Panc1 (cell line): ENCODE results near the gene CLINT1. TPM values are rescaled to one million over a fixed set of nuclear protein-coding genes. Genes with fewer than 3 reads are reported as not detected.

Experiments used
- ATAC-seq: fragments of 200-7000 bp; cut with Tn5 transposase; 2 replicates; pipeline ENCODE4 v1.9.1; 2020; ENCODE audit warnings: mild to moderate bottlenecking, moderate library complexity
- BruUV-seq: library from RNA; stranded (reverse); fragments of 400-500 nt; replicated peaks from 2 replicates; lab custom pipeline; 2021; lab: Mats Ljungman, UMichigan
- CTCF ChIA-PET: fragments of 300-600 bp; sonication (Branson Sonifier 250); formaldehyde crosslinking; loops from one replicate; lab custom pipeline; 2022; ENCODE audit warnings: antibody characterized with exemption; lab: Charles Lee
- POLR2A ChIA-PET: fragments of 300-600 bp; sonication (Branson Sonifier 250); formaldehyde crosslinking; loops from one replicate; lab custom pipeline; 2022; ENCODE audit warnings: antibody characterized with exemption; lab: Charles Lee
- DNase-seq: peaks from one replicate; pipeline ENCODE4 v3.0.0-alpha.2; 2010; ENCODE audit warnings: low read depth, low spot score
- H3K27ac ChIP-seq: 2 replicates; pipeline ENCODE4 v1.5.1; 2011; ENCODE audit warnings: mild to moderate bottlenecking, low read length, inconsistent platforms
- H3K27me3 ChIP-seq: fragments of 200-500 bp; sonication (Bioruptor generic); 2 replicates; pipeline ENCODE4 v1.6.0; 2014; ENCODE audit warnings: low read length, inconsistent platforms; ENCODE audit not compliant: control insufficient read depth, insufficient read depth
- H3K36me3 ChIP-seq: fragments of 200-500 bp; sonication (Bioruptor generic); 2 replicates; pipeline ENCODE4 v1.5.1; 2014; ENCODE audit warnings: inconsistent platforms, mild to moderate bottlenecking, low read length, moderate library complexity; ENCODE audit not compliant: control insufficient read depth, insufficient read depth
- H3K4me1 ChIP-seq: 2 replicates; pipeline ENCODE4 v1.5.1; 2011; ENCODE audit warnings: inconsistent platforms, mild to moderate bottlenecking, low read length, moderate library complexity; ENCODE audit not compliant: control insufficient read depth, insufficient read depth
- H3K4me3 ChIP-seq, 2 experiments: 2 replicates each; pipeline ENCODE4 v1.5.1; 2011 to 2012; ENCODE audit warnings: low read depth in 2 of 2, low read length in 2 of 2, mild to moderate bottlenecking in 2 of 2, inconsistent platforms in 1 of 2, moderate library complexity in 1 of 2
- H3K9me3 ChIP-seq: fragments of 200-500 bp; sonication (Bioruptor generic); 2 replicates; pipeline ENCODE4 v1.5.1; 2014; ENCODE audit warnings: low read depth, mild to moderate bottlenecking, inconsistent platforms, low read length, moderate library complexity; ENCODE audit not compliant: control insufficient read depth, insufficient read depth
- CTCF ChIP-seq: fragments of 450-650 bp; IDR thresholded peaks from 2 replicates; pipeline ENCODE4 v1.5.1; 2017; ENCODE audit warnings: mild to moderate bottlenecking
- POLR2AphosphoS5 ChIP-seq: IDR thresholded peaks from 2 replicates; pipeline ENCODE4 v1.6.1; 2012; ENCODE audit warnings: mild to moderate bottlenecking, low read depth, low read length, moderate library complexity
- REST ChIP-seq, 2 experiments: IDR thresholded peaks; 2 replicates each; pipeline ENCODE4 v1.6.1; 2011 to 2012; ENCODE audit warnings: low read depth in 2 of 2, control low read depth in 1 of 2, low read length in 1 of 2, mild to moderate bottlenecking in 1 of 2, moderate library complexity in 1 of 2; ENCODE audit not compliant: insufficient read depth in 1 of 2
- SIN3A ChIP-seq: IDR thresholded peaks from 2 replicates; pipeline ENCODE4 v1.6.1; 2012; ENCODE audit warnings: low read depth, mild to moderate bottlenecking, low read length, moderate library complexity, borderline replicate concordance; ENCODE audit not compliant: insufficient read depth
- TCF7L2 ChIP-seq: IDR thresholded peaks from 2 replicates; pipeline ENCODE4 v1.6.1; 2011; ENCODE audit warnings: mild to moderate bottlenecking, low read depth, low read length, inconsistent platforms
- in situ Hi-C: cut with HindIII; loops from 2 replicates; pipeline ENCODE4 v1.10.0; 2016; ENCODE audit warnings: low sequenced_read_pairs, low pct_unique_long_range_greater_than_20kb
- intact Hi-C: fragments of 100-400 bp; cut with micrococcal nuclease; formaldehyde crosslinking; loops from one replicate; pipeline ENCODE4 v1.10.0; 2022; ENCODE audit not compliant: unreplicated experiment
- total RNA-seq: library from RNA; stranded (reverse); gene quantifications from one replicate; pipeline ENCODE4 v1.2.1, GENCODE V29; 2021; ENCODE audit not compliant: unreplicated experiment

CLINT1 gene
- total RNA-seq, 1 experiment from 2014 or later = 81.6 TPM

DNA sequence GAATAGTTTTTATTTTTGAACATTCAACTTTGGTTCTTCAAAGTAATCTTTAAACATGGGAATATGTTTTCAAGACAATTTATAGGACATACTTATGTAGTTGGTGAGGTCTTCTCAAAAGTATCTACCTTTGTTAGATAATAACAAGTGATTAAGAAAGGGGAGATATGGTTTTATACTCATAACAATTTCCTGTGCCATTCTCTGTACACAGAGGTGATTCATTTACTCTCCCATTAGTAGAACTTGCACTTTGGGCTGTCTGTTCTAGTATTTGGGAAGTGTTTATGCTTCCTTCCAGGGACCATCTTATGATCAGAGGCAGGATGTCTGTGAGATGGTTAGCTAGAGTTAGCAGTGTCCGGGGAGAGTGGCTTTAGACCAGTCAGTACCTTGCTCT, 100.2 kb downstream of the CLINT1 start:
- CTCF ChIA-PET = no interaction called here
- H3K9me3 ChIP-seq = no peaks in the 10 kb centered on the region

GRCh38 chr5:157756122-157756521, 102.8 kb downstream of the CLINT1 start:
- H3K36me3 ChIP-seq = no peaks in the 10 kb centered on the region
- no TSS peak for BruUV-seq
- ChIA-PET POLR2A (no interaction called here), CTCF (no interaction called here)
- no peak overlapping the region for H3K4me3 ChIP-seq
- no peak overlapping the region for H3K27ac ChIP-seq
- no peaks in the 10 kb centered on the region for H3K27me3 ChIP-seq
- H3K4me1 ChIP-seq = no peaks in the 10 kb centered on the region
- no peaks in the 10 kb centered on the region for H3K9me3 ChIP-seq
- intact Hi-C loops = no loop called here
- TF ChIP-seq SIN3A = no peak
- no peak for TF ChIP-seq CTCF
- TF ChIP-seq REST (IDR thresholded peaks at IDR 0.05; ENCODE audit: insufficient read depth in 1 of 2, low read depth in 2 of 2, low read length in 1 of 2) = no peak
- TF ChIP-seq POLR2AphosphoS5 = no peak
- no peak for TF ChIP-seq TCF7L2
- DNase-seq (no peak), ATAC-seq (no peak)
- in situ Hi-C loops = no loop called here

More for the DNA sequence above, 100.2 kb downstream of the CLINT1 start:
- no peak for TF ChIP-seq CTCF
- TF ChIP-seq SIN3A = no peak
- no peak for TF ChIP-seq TCF7L2
- no peak for TF ChIP-seq REST (IDR thresholded peaks at IDR 0.05; ENCODE audit: insufficient read depth in 1 of 2, low read depth in 2 of 2, low read length in 1 of 2)
- no peak for TF ChIP-seq POLR2AphosphoS5
- no peak for DNase-seq
- no peaks in the 10 kb centered on the region for H3K36me3 ChIP-seq
- intact Hi-C loops (no loop called here), in situ Hi-C loops (no loop called here)
- no peak overlapping the region for H3K4me3 ChIP-seq
- no TSS peak for BruUV-seq
- ATAC-seq = no peak
- H3K27me3 ChIP-seq = no peaks in the 10 kb centered on the region
- POLR2A ChIA-PET = no interaction called here
- H3K27ac ChIP-seq = no peak overlapping the region
- no peaks in the 10 kb centered on the region; the same call in 1 of the 2 replicates for H3K4me1 ChIP-seq
